Natural killer cell (primary cell): Measurements from ENCODE around the gene CTTNBP2NL. TPM values are rescaled to one million over a fixed set of nuclear protein-coding genes. Genes with fewer than 3 reads are reported as not detected.

Experiments used
- ATAC-seq, 3 donors: fragments of 150-1000 bp in 2 of 3; fragments of 200-7000 bp in 1 of 3; cut with Tn5 transposase; 1 replicate in 1 of 3; 2 replicates in 2 of 3; pipeline ENCODE4 v1.10.0; 2021; ENCODE audit warnings: mild to moderate bottlenecking in 2 of 3, moderate library complexity in 2 of 3
- DNase-seq, 2 donors: peaks; one replicate each; pipeline versions ENCODE4 v3.0.0 to v3.0.0-alpha.2; 2013 to 2021; ENCODE audit warnings: mixed read lengths in 1 of 2
- H3K27ac ChIP-seq: one replicate; pipeline ENCODE4 v1.5.1; 2013; ENCODE audit warnings: mild to moderate bottlenecking, low read length
- H3K27me3 ChIP-seq: one replicate; pipeline ENCODE4 v1.6.1; 2013; ENCODE audit warnings: low read length; ENCODE audit not compliant: control insufficient read depth, insufficient read depth
- H3K36me3 ChIP-seq: one replicate; pipeline ENCODE4 v1.6.1; 2013; ENCODE audit warnings: low read length; ENCODE audit not compliant: control insufficient read depth, insufficient read depth
- H3K4me1 ChIP-seq: one replicate; pipeline ENCODE4 v1.6.1; 2013; ENCODE audit warnings: low read length; ENCODE audit not compliant: control insufficient read depth, insufficient read depth
- H3K4me3 ChIP-seq: one replicate; pipeline ENCODE4 v1.5.1; 2013; ENCODE audit warnings: low read length
- H3K9me3 ChIP-seq: one replicate; pipeline ENCODE4 v1.6.1; 2013; ENCODE audit warnings: low read length; ENCODE audit not compliant: control insufficient read depth, insufficient read depth
- H3K27ac Mint-ChIP-seq, 2 donors: one replicate each; pipeline ENCODE4 v1.8.0; 2022; ENCODE audit warnings: mild to moderate bottlenecking in 2 of 2, mixed read lengths in 2 of 2, moderate library complexity in 1 of 2
- H3K27me3 Mint-ChIP-seq, 2 donors: one replicate each; pipeline ENCODE4 v1.8.0; 2022; ENCODE audit warnings: low read depth in 2 of 2, mixed read lengths in 2 of 2
- H3K36me3 Mint-ChIP-seq: one replicate; pipeline ENCODE4 v1.8.0; 2022; ENCODE audit warnings: mixed read lengths
- H3K4me1 Mint-ChIP-seq, 2 donors: one replicate each; pipeline ENCODE4 v1.8.0; 2022; ENCODE audit warnings: mixed read lengths in 2 of 2
- H3K4me3 Mint-ChIP-seq: one replicate; pipeline ENCODE4 v1.8.0; 2022; ENCODE audit warnings: mild to moderate bottlenecking, moderate library complexity, mixed read lengths
- H3K9me3 Mint-ChIP-seq, 2 donors: one replicate each; pipeline ENCODE4 v1.8.0; 2022; ENCODE audit warnings: mixed read lengths in 2 of 2
- CTCF ChIP-seq: fragments of 200-600 bp; IDR thresholded peaks from one replicate; pipeline ENCODE4 v1.8.0; 2022; ENCODE audit warnings: antibody characterized with exemption
- WGBS: methylation state at CpG from one replicate; pipeline ENCODE4 v1.1.7; 2013; ENCODE audit warnings: missing lambda C conversion rate; ENCODE audit not compliant: insufficient coverage; 5-methylcytosine and 5-hydroxymethylcytosine counted together
- intact Hi-C: fragments of 100-400 bp; cut with micrococcal nuclease; formaldehyde crosslinking; loops from one replicate; pipeline ENCODE4 v1.14.2; 2022
- total RNA-seq, 4 donors: library from RNA; stranded (reverse); fragments of 120-200 nt in 1 of 4; gene quantifications; one replicate each; pipeline versions ENCODE4 v1.2.3 to v1.2.4, GENCODE V29; 2013 to 2022

Gene CTTNBP2NL
- total RNA-seq, 3 donors from 2014 or later (not counting 1 experiment from before 2014, with no cell fraction given): 0.07 to 0.94 (median 0.15) TPM

- no peak for DNase-seq
- Histone ChIP-seq H3K4me3 (no peak overlapping the region), H3K36me3 (no peaks in the 10 kb centered on the region), H3K4me1 (no peaks in the 10 kb centered on the region), H3K9me3 (no peaks in the 10 kb centered on the region), H3K27ac (no peak overlapping the region), H3K27me3 (no peaks in the 10 kb centered on the region)
- no peaks in the 10 kb centered on the region for H3K9me3 Mint-ChIP-seq
- H3K4me3 Mint-ChIP-seq: no peak overlapping the region
- ATAC-seq: no peak
- no peak overlapping the region for H3K27ac Mint-ChIP-seq
- H3K4me1 Mint-ChIP-seq: no peaks in the 10 kb centered on the region
- TF ChIP-seq CTCF: no peak
- peaks cover 40 to 61% of the 10 kb centered on the region in 2 donors for H3K27me3 Mint-ChIP-seq
- intact Hi-C loops: no loop called here
- 79% methylated on average over 1 of the region's 1 CpG for WGBS
- no peaks in the 10 kb centered on the region for H3K36me3 Mint-ChIP-seq
Observed at GRCh38 chr1:112383759-112384370, 12.1 kb upstream of the CTTNBP2NL start.

GRCh38 chr1:112386024-112386723, 9.8 kb upstream of the CTTNBP2NL start:
- Mint-ChIP-seq H3K27ac (no peak overlapping the region), H3K4me1 (peaks cover 6 to 7% of the 10 kb centered on the region in 2 donors), H3K27me3 (peaks cover 40 to 47% of the 10 kb centered on the region in 2 donors), H3K36me3 (no peaks in the 10 kb centered on the region), H3K9me3 (no peaks in the 10 kb centered on the region), H3K4me3 (no peak overlapping the region)
- TF ChIP-seq CTCF: no peak
- 90% methylated on average over 14 of the region's 14 CpGs for WGBS
- Histone ChIP-seq H3K27me3 (no peaks in the 10 kb centered on the region), H3K27ac (no peak overlapping the region), H3K9me3 (no peaks in the 10 kb centered on the region), H3K36me3 (no peaks in the 10 kb centered on the region), H3K4me1 (peaks cover 6% of the 10 kb centered on the region), H3K4me3 (no peak overlapping the region)
- ATAC-seq: no peak
- DNase-seq: no peak
- intact Hi-C loops: no loop called here

GRCh38 chr1:112386731-112387346, 9.2 kb upstream of the CTTNBP2NL start:
- Histone ChIP-seq H3K36me3 (no peaks in the 10 kb centered on the region), H3K4me3 (no peak overlapping the region), H3K9me3 (no peaks in the 10 kb centered on the region), H3K4me1 (peaks cover 6% of the 10 kb centered on the region), H3K27ac (no peak overlapping the region), H3K27me3 (no peaks in the 10 kb centered on the region)
- intact Hi-C loops: no loop called here
- Mint-ChIP-seq H3K4me1 (peaks cover 6 to 7% of the 10 kb centered on the region in 2 donors), H3K9me3 (no peaks in the 10 kb centered on the region), H3K27me3 (peaks cover 34 to 41% of the 10 kb centered on the region in 2 donors), H3K36me3 (no peaks in the 10 kb centered on the region), H3K4me3 (no peak overlapping the region), H3K27ac (no peak overlapping the region)
- 63% methylated on average over 2 of the region's 2 CpGs for WGBS
- DNase-seq: no peak
- TF ChIP-seq CTCF: no peak
- no peak for ATAC-seq
